Activated CD4-positive, alpha-beta T cell treated with anti-CD3 and anti-CD28 coated beads, Interleukin-2, amount 10 ng/mL, durations not matched to agents 7 days and 5 days (primary cell): ENCODE results near the gene SYMPK. TPM values are rescaled to one million over a fixed set of nuclear protein-coding genes. Genes with fewer than 3 reads are reported as not detected.
A peak's percentile ranks its signal among the peaks of the same experiment; 100 is the strongest.

Experiments used
- CTCF ChIA-PET: fragments of 350-600 bp; sonication (Branson Sonifier 250); formaldehyde crosslinking; loops from one replicate; lab custom pipeline; 2021; ENCODE audit warnings: antibody characterized with exemption; lab: Charles Lee
- POLR2A ChIA-PET: fragments of 350-600 bp; sonication (Branson Sonifier 250); formaldehyde crosslinking; loops from one replicate; lab custom pipeline; 2021; ENCODE audit warnings: antibody characterized with exemption; lab: Charles Lee
- DNase-seq: peaks from one replicate; pipeline ENCODE4 v3.0.0-alpha.2; 2020
- H3K27ac Mint-ChIP-seq: one replicate; pipeline ENCODE4 v1.8.0; 2021; ENCODE audit warnings: mild to moderate bottlenecking, moderate library complexity, mixed read lengths
- H3K27me3 Mint-ChIP-seq: one replicate; pipeline ENCODE4 v1.8.0; 2021; ENCODE audit warnings: mixed read lengths
- H3K36me3 Mint-ChIP-seq: one replicate; pipeline ENCODE4 v1.8.0; 2021; ENCODE audit warnings: low read depth, mixed read lengths
- H3K4me1 Mint-ChIP-seq: one replicate; pipeline ENCODE4 v1.8.0; 2021; ENCODE audit warnings: mixed read lengths
- H3K4me3 Mint-ChIP-seq: one replicate; pipeline ENCODE4 v1.8.0; 2021; ENCODE audit warnings: mild to moderate bottlenecking, moderate library complexity, mixed read lengths
- H3K9me3 Mint-ChIP-seq: one replicate; pipeline ENCODE4 v1.8.0; 2021; ENCODE audit warnings: mixed read lengths
- total RNA-seq, 2 experiments: library from RNA; stranded (reverse); gene quantifications; one replicate each; pipeline ENCODE4 v1.2.3, GENCODE V29; 2021

SYMPK gene
- total RNA-seq, 2 experiments from 2014 or later, result 91.0 to 98.0 TPM

DNA sequence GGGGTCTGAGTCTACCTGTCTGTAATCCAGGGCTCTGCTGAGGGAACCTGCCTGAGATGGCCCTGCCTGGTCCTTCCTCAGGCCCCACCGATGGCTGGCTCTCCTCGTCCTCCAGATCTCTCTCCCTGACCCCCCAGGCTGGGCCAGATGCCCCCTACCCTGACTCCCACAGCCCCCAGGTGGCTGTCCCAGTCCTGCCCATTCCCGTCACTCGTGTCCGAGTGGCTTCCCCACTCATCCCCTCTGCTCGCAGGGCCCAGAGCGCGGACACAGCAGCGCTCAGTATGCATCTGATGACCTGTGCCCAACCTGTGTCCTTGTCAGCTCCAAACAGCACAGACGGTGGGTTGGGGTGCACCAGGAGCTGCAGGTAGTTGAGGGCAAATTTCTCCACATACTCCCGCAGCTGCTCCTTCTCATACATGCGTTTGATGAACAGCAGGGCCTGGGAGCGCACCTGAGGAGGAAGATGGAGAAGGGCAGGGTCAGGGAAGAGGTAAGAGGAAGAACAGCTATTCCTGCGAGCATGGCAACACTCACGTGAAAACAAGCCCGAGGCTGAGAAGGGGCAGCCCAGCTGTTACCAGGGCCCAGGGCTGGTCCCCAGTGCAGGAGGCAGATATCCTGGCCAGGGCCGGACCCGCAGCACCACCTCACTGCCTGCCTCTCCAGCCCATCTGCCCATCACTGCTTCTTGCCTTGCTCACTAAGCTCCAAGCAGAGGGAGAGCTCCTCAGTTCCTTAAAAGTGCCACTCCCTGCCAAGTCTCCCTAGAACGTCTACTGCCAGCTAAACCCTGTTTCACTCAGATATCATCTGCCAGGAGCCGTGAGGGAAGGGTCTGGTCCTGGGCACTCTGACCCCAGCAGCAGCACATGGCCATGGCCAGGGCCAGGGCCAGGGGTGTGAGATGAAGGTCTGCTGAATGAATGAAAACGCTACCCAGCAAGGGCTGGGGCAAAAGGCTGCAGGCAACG lies 36.7 kb downstream of the SYMPK start:
- CTCF ChIA-PET, result interaction anchor here (0.5 to 2.2 kb wide), 3 partner anchors 9 to 428 kb away, joined by 3 to 15 read pairs (median 4); no protein-coding TSS in a partner anchor
- H3K36me3 Mint-ChIP-seq, result peaks cover 42% of the 10 kb centered on the region
- H3K4me3 Mint-ChIP-seq, result no peak overlapping the region
- no peaks in the 10 kb centered on the region for H3K9me3 Mint-ChIP-seq
- POLR2A ChIA-PET, result no interaction called here
- H3K4me1 Mint-ChIP-seq, result no peaks in the 10 kb centered on the region
- no peak for DNase-seq
- no peak overlapping the region for H3K27ac Mint-ChIP-seq
- no peaks in the 10 kb centered on the region for H3K27me3 Mint-ChIP-seq

DNA sequence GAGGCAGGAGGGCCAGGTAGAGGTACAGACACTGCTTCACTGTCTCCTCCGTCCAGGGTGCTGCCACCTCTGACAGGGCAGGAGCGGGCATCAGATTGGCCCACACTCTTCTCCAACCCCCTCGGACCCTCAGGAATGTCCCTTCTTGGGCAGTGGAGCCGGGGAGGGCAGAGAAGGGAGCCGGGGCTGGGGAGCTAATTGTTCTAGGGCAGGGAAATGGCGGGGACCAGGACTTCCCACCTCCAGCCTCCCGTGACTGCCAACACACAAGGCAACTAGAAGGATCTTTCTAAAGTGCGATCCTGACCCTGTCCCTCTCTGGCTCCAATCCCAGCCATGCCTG lies 37.7 kb downstream of the SYMPK start:
- Mint-ChIP-seq H3K27me3 (no peaks in the 10 kb centered on the region), H3K4me3 (no peak overlapping the region), H3K9me3 (no peaks in the 10 kb centered on the region), H3K27ac (no peak overlapping the region), H3K36me3 (peaks cover 38% of the 10 kb centered on the region), H3K4me1 (no peaks in the 10 kb centered on the region)
- ChIA-PET POLR2A (no interaction called here), CTCF (interaction anchor here (0.5 to 2.2 kb wide), 3 partner anchors 8 to 429 kb away, joined by 3 to 15 read pairs (median 4); no protein-coding TSS in a partner anchor)
- DNase-seq, result no peak

DNA sequence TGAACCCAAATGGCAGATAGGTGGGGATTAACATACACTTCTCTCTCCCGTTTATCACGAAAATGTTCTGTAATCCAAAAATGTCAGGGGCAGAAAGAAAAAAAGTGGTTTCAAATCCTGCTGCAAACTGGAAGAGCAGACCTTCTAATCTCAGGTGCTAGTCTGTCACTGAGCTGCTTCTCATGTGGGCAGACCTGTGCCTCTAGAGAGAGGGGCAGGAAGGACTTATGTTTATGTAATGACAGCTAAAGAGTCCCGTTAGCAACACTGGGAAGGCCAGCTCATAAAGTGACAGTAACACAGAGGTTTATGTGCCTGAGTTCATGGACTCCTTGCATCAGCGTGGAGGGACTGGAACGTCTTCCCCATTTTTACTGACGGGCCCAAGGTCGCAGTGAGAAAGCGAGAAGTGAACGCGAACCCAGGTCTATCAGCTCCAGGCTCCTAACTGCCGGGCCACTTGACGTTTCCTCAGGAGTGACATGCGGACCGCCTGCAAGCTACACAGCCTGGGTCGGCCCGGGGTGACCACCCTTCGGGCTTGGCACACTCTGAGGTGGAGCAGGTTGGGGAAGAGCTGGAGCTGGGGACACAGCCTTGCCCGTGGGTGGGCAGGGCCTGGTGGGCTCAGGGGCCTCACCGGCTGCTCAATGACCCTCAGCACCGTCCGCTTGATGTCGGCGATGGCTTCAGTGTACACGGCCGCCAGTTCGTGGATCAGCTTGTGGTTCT lies 38.2 kb downstream of the SYMPK start:
- Mint-ChIP-seq H3K9me3 (no peaks in the 10 kb centered on the region), H3K4me3 (no peak overlapping the region), H3K27ac (no peak overlapping the region), H3K27me3 (no peaks in the 10 kb centered on the region), H3K36me3 (peaks cover 36% of the 10 kb centered on the region), H3K4me1 (no peaks in the 10 kb centered on the region)
- no peak for DNase-seq
- ChIA-PET POLR2A (no interaction called here), CTCF (interaction anchor here (1.2 to 2.2 kb wide), 3 partner anchors 8 to 54 kb away, joined by 3 to 15 read pairs (median 6); no protein-coding TSS in a partner anchor)

DNA sequence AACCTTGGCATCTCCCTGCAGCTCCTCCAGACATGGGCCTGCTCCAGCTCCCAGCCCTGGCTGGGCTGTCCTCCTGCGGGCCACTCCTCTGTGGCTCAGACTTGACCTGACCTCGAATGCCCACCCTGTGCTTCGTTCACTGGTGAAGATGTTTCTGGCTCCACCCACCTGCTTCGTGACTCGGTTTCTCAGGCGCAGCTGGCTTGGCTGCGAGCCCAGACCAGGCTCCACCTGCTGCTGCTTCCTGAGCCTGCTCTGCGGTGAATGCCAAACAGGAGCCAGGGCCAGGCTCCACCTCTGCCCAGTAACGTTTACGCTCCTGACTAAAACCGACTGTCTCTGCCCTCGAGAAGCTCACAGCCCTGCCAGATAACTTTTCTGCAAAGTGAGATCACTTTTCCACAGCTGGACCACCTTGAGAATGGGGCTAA lies 38.9 kb downstream of the SYMPK start:
- H3K27ac Mint-ChIP-seq, result no peak overlapping the region
- peaks cover 29% of the 10 kb centered on the region for H3K36me3 Mint-ChIP-seq
- no peaks in the 10 kb centered on the region for H3K4me1 Mint-ChIP-seq
- ChIA-PET POLR2A (no interaction called here), CTCF (interaction anchor here (1.1 to 1.5 kb wide), 3 partner anchors 22 to 53 kb away, joined by 3 to 6 read pairs (median 3); no protein-coding TSS in a partner anchor)
- no peaks in the 10 kb centered on the region for H3K9me3 Mint-ChIP-seq
- no peaks in the 10 kb centered on the region for H3K27me3 Mint-ChIP-seq
- H3K4me3 Mint-ChIP-seq, result no peak overlapping the region
- DNase-seq, result no peak

DNA sequence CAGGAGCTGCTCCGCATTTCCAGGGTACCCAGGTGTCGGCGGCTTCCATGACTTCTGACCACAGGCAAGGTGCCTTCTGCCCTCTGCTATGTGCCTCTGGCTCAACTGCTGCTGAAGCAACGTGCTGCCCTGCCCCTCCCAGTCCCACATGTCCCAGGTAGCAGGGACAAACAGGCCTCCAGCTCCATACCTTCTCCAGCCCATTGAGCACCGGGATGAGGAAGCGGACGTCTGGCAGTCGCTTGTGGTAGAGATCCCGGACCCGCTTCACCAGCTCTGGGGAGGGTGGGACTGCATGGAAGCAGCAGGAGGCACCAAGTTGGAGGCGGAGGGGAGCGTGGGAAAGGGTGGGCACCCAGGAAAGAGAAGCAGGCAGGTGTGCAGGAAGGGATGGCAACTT lies 39.8 kb downstream of the SYMPK start:
- Mint-ChIP-seq H3K4me1 (no peaks in the 10 kb centered on the region), H3K27me3 (no peaks in the 10 kb centered on the region), H3K36me3 (peaks cover 24% of the 10 kb centered on the region), H3K4me3 (no peak overlapping the region), H3K27ac (no peak overlapping the region), H3K9me3 (no peaks in the 10 kb centered on the region)
- CTCF ChIA-PET, result interaction anchor here (1.0 to 1.6 kb wide), 4 partner anchors 9 to 24 kb away, joined by 3 to 4 read pairs (median 4); no protein-coding TSS in a partner anchor
- DNase-seq, result no peak
- POLR2A ChIA-PET, result no interaction called here

DNA sequence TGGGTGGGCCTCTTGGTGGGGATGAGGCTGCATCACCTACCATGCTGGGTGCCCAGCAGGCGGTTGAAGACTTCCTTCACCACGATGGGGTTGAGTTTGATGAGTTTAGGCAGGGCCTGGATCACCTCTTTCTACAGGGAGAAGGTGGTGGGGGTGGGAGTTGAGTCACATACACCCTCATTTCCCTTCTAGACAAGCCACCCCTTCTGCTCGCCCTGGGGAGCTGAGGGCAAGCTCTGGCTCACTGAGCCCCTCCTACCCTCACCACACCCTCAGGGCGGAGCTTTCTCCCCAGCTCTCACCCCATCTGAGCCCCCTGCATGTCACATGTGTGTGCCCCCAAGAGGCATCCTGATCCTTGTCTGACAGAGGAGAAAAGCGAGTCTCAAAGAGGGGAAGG lies 40.2 kb downstream of the SYMPK start:
- Mint-ChIP-seq H3K36me3 (peaks cover 24% of the 10 kb centered on the region), H3K9me3 (no peaks in the 10 kb centered on the region), H3K4me3 (no peak overlapping the region), H3K4me1 (no peaks in the 10 kb centered on the region), H3K27ac (no peak overlapping the region), H3K27me3 (no peaks in the 10 kb centered on the region)
- ChIA-PET POLR2A (no interaction called here), CTCF (interaction anchor here (1.0 to 1.6 kb wide), 3 partner anchors 10 to 23 kb away, joined by 3 to 4 read pairs (median 4); no protein-coding TSS in a partner anchor)
- no peak for DNase-seq

DNA sequence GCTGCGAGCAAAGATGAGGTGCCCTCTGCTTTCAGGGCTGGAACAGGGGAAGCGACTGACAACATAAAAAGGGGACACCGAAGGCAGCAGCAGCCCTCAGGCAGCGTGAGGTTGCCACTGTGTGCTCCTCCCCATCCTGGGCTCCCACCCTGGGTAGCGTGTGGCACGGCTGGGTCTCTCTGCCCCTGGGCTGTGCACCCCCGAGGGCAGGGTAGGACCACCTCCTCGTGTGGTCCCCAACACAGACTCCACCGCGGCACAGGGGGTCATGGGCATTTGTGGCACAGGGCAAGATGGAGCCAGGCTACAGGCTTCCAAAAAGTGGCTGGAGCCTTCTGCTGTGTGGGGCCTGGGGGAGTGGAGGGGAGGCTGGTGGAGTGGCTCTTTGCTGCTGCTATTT lies 41.4 kb downstream of the SYMPK start:
- Mint-ChIP-seq H3K27ac (no peak overlapping the region), H3K4me3 (no peak overlapping the region), H3K27me3 (no peaks in the 10 kb centered on the region), H3K4me1 (peaks cover 7% of the 10 kb centered on the region), H3K9me3 (no peaks in the 10 kb centered on the region), H3K36me3 (peaks cover 14% of the 10 kb centered on the region)
- DNase-seq, result no peak
- ChIA-PET CTCF (no interaction called here), POLR2A (no interaction called here)

DNA sequence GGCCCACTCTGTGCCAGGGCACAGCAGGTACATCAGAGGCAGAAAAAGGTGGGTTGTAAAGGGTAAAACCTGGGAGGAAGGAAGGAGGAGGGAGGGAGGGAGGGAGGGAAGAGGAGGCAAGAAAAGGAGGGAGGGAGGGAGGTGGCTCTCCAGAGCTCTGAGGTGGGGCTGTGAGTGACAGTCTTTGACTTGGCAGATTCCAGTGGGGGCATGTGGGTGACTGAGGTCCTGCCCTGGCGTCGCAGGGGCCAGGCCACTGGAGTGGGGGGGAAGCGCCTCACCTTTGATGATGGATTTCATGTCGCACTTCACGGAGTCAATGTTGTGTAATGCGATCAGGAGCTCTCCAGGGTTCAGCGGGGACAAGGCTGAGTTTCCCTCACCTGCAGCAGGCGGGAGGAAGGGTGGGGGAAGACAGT lies 41.8 kb downstream of the SYMPK start:
- Mint-ChIP-seq H3K4me3 (no peak overlapping the region), H3K4me1 (peaks cover 7% of the 10 kb centered on the region), H3K27ac (no peak overlapping the region), H3K36me3 (peaks cover 11% of the 10 kb centered on the region), H3K27me3 (no peaks in the 10 kb centered on the region), H3K9me3 (no peaks in the 10 kb centered on the region)
- no peak for DNase-seq
- CTCF ChIA-PET, result interaction anchor here (0.8 kb wide), 1 partner anchor 28 kb away, joined by 3 read pairs; no protein-coding TSS in a partner anchor
- POLR2A ChIA-PET, result no interaction called here

DNA sequence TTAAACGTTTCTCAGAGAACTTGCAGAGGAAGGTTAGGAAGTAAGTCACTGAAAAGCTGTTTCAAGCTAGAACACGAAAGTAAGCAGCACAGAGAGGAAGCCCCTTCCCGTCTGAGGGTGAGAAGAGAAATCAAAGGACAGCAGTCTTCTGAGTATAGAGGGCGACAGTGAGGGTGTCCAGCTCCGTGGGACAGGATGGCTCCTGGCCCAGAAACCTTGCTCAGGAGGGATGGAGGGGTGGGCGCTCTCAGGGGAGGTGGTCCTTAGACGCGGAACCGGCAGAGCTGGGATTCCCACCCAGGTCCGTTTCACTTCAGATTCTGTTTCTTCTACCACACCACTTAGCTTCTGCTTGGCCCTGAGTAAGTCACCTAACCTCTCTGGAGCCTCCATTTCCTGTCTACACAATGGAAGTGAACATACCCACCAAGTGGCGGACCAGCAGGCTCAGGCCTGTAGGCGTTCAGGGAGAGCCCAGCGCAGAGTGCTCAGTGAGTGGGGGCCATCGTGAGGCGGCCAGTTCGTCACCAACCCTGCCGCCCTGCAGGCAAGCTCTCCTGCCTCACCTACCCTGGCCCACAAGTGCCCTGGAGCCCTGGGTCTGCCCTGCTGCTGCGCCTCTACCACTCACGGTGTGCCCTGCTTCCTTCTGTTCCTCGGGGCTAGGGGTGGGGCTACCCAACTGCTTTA lies 42.4 kb downstream of the SYMPK start:
- H3K27ac Mint-ChIP-seq, result no peak overlapping the region
- H3K36me3 Mint-ChIP-seq, result peaks cover 8% of the 10 kb centered on the region
- H3K9me3 Mint-ChIP-seq, result no peaks in the 10 kb centered on the region
- peaks cover 7% of the 10 kb centered on the region for H3K4me1 Mint-ChIP-seq
- DNase-seq, result no peak
- ChIA-PET POLR2A (no interaction called here), CTCF (interaction anchor here (0.8 to 1.3 kb wide), 2 partner anchors 29 to 80 kb away, joined by 3 read pairs; no protein-coding TSS in a partner anchor)
- no peaks in the 10 kb centered on the region for H3K27me3 Mint-ChIP-seq
- no peak overlapping the region for H3K4me3 Mint-ChIP-seq

DNA sequence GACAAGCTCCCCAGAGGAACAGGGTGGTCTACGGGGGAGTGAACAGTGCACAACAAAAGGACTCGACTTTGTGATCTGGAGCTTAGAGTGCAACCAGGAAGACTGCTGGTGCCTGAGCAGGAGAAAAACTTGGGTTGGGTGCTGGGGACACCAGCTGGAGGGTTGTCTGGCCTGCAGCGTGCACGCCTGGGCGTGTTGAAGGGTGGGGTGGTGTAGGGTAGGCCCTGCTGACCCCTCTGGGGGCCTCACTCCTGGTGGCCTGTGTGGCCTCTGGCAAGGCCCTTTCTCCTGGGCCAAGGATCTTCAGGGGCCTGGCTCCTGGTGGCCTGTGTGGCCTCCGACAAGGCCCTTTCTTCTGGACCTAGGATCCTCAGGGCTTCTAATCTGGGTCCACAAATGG lies 43.2 kb downstream of the SYMPK start:
- Mint-ChIP-seq H3K27ac (peak overlapping the region; percentile 17), H3K36me3 (peaks cover 8% of the 10 kb centered on the region), H3K9me3 (no peaks in the 10 kb centered on the region), H3K27me3 (no peaks in the 10 kb centered on the region), H3K4me1 (peaks cover 7% of the 10 kb centered on the region), H3K4me3 (no peak overlapping the region)
- ChIA-PET POLR2A (no interaction called here), CTCF (interaction anchor here (1.3 kb wide), 1 partner anchor 79 kb away, joined by 3 read pairs; no protein-coding TSS in a partner anchor)
- DNase-seq, result no peak

DNA sequence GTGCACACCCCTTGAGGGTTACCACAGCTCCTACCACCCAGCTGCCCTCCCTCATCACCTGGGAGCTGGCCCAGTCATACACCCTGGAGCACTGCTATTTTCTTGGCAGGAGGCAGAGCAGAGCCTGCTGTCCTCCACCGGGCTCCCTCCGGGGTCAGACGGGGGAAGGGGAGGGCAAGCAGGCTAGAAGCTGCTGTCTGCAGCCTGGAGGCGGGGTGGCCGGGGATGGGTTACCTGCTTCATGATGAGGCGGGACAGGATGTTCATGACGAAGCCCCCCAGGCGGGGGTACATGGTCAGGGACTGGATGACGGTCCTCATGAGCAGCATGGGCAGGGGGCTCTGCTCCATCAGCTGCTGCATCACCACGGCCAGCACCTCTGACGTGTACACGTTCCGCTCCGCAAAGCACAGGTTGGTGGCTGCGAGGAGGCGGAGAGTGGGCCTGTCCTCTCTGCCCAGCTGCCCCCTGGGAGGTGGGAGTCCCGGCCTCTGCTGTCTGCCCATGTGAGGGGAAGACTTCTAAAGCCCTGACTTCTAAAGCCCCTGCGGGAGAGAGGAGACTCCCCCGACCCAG lies 45.1 kb downstream of the SYMPK start:
- Mint-ChIP-seq H3K4me1 (peaks cover 7% of the 10 kb centered on the region), H3K4me3 (no peak overlapping the region), H3K36me3 (peaks cover 3% of the 10 kb centered on the region), H3K27me3 (no peaks in the 10 kb centered on the region), H3K27ac (no peak overlapping the region), H3K9me3 (no peaks in the 10 kb centered on the region)
- CTCF ChIA-PET, result interaction anchor here (0.5 to 3.3 kb wide), 14 partner anchors 8 to 486 kb away, joined by 3 to 16 read pairs (median 4); partner anchors contain the start of genes IRF2BP1 and SIX5
- no peak for DNase-seq
- POLR2A ChIA-PET, result interaction anchor here (0.7 kb wide), 1 partner anchor 1110 kb away, joined by 3 read pairs; no protein-coding TSS in a partner anchor
